SK-N-SH treated with all-trans-retinoic acid at 6 μM for 48 hours (cell line): ENCODE results near the gene CREBRF.
"Not testable (repeated sequence)": the region's sequence is repeated elsewhere in the genome, so short reads cannot be mapped to it uniquely, and the experiment has no call there.

Experiments used
- ATAC-seq: fragments of 200-7000 bp; cut with Tn5 transposase; 3 replicates; pipeline ENCODE4 v1.9.1; 2020; ENCODE audit warnings: mild to moderate bottlenecking, moderate library complexity
- ARNTL ChIP-seq: fragments of 450-650 bp; formaldehyde crosslinking; IDR thresholded peaks from 2 replicates; pipeline ENCODE4 v1.5.0; 2020; ENCODE audit warnings: low read depth, mild to moderate bottlenecking, moderate library complexity, borderline replicate concordance
- BACH2 ChIP-seq: fragments of 250-450 bp; sonication (Bioruptor Pico); IDR thresholded peaks from 2 replicates; pipeline ENCODE4 v1.9.0; 2021; ENCODE audit warnings: mild to moderate bottlenecking, borderline replicate concordance
- CREB5 ChIP-seq: fragments of 250-450 bp; sonication (Bioruptor Pico); IDR thresholded peaks from 2 replicates; pipeline ENCODE4 v1.5.1; 2020; ENCODE audit warnings: low read depth, mild to moderate bottlenecking, moderate library complexity
- CSDC2 ChIP-seq: fragments of 250-450 bp; sonication (Bioruptor Pico); IDR thresholded peaks from 2 replicates; pipeline ENCODE4 v1.5.0; 2020; ENCODE audit warnings: mild to moderate bottlenecking, moderate library complexity
- CSRNP3 ChIP-seq: fragments of 250-450 bp; sonication (Bioruptor Pico); IDR thresholded peaks from 2 replicates; pipeline ENCODE4 v1.5.1; 2021; ENCODE audit warnings: mild to moderate bottlenecking, moderate library complexity
- ESRRG ChIP-seq: fragments of 250-450 bp; sonication (Bioruptor Pico); IDR thresholded peaks from 2 replicates; pipeline ENCODE4 v1.6.1; 2021; ENCODE audit warnings: mild to moderate bottlenecking
- GLIS3 ChIP-seq: fragments of 250-450 bp; sonication (Bioruptor Pico); IDR thresholded peaks from 2 replicates; pipeline ENCODE4 v1.5.0; 2020; ENCODE audit warnings: mild to moderate bottlenecking, moderate library complexity
- OSR1 ChIP-seq: fragments of 250-450 bp; sonication (Bioruptor Pico); IDR thresholded peaks from 2 replicates; pipeline ENCODE4 v1.8.0; 2022; ENCODE audit warnings: moderate library complexity, mild to moderate bottlenecking, inconsistent platforms
- PATZ1 ChIP-seq: fragments of 250-450 bp; sonication (Bioruptor Pico); IDR thresholded peaks from 2 replicates; pipeline ENCODE4 v1.8.0; 2020; ENCODE audit warnings: mild to moderate bottlenecking, moderate library complexity, borderline replicate concordance
- POU6F1 ChIP-seq: fragments of 250-450 bp; sonication (Bioruptor Pico); IDR thresholded peaks from 2 replicates; pipeline ENCODE4 v1.8.0; 2021; ENCODE audit warnings: low read depth, mild to moderate bottlenecking, moderate library complexity, borderline replicate concordance
- PPARA ChIP-seq: fragments of 250-450 bp; sonication (Bioruptor Pico); IDR thresholded peaks from 2 replicates; pipeline ENCODE4 v1.5.0; 2020; ENCODE audit warnings: mild to moderate bottlenecking, borderline replicate concordance
- RARB ChIP-seq: fragments of 250-450 bp; sonication (Bioruptor Pico); IDR thresholded peaks from 2 replicates; pipeline ENCODE4 v1.8.0; 2021; ENCODE audit warnings: mild to moderate bottlenecking, moderate library complexity
- SNAI2 ChIP-seq: fragments of 250-450 bp; sonication (Bioruptor Pico); IDR thresholded peaks from 2 replicates; pipeline ENCODE4 v1.5.0; 2020; ENCODE audit warnings: mild to moderate bottlenecking, moderate library complexity
- TCF4 ChIP-seq: fragments of 250-450 bp; sonication (Bioruptor Pico); IDR thresholded peaks from 2 replicates; pipeline ENCODE4 v1.8.0; 2021; ENCODE audit warnings: mild to moderate bottlenecking, moderate library complexity, borderline replicate concordance
- TOX ChIP-seq: fragments of 250-450 bp; sonication (Bioruptor Pico); IDR thresholded peaks from 2 replicates; pipeline ENCODE4 v1.8.0; 2021; ENCODE audit warnings: mild to moderate bottlenecking, moderate library complexity, borderline replicate concordance
- TSHZ2 ChIP-seq: fragments of 250-450 bp; sonication (Bioruptor Pico); IDR thresholded peaks from 2 replicates; pipeline ENCODE4 v1.5.0; 2020; ENCODE audit warnings: mild to moderate bottlenecking, moderate library complexity
- ZC3H10 ChIP-seq: fragments of 250-450 bp; sonication (Bioruptor Pico); IDR thresholded peaks from 2 replicates; pipeline ENCODE4 v1.5.1; 2021; ENCODE audit warnings: mild to moderate bottlenecking, moderate library complexity
- ZFP30 ChIP-seq: fragments of 450-650 bp; formaldehyde crosslinking; IDR thresholded peaks from 2 replicates; pipeline ENCODE4 v1.5.0; 2022; ENCODE audit warnings: mild to moderate bottlenecking, moderate library complexity
- ZNF565 ChIP-seq: fragments of 450-650 bp; formaldehyde crosslinking; conservative IDR thresholded peaks from 2 replicates; pipeline ENCODE4 v1.5.0; 2020; ENCODE audit warnings: low read depth, mild to moderate bottlenecking, moderate library complexity

The CREBRF gene

GRCh38 chr5:173152547-173152946, 96.4 kb downstream of the CREBRF start:
- no peak for ATAC-seq
- TF ChIP-seq CSRNP3 (CRISPR knock-in tag) (no peak), PATZ1 (CRISPR knock-in tag) (no peak), ESRRG (CRISPR knock-in tag) (no peak)

GRCh38 chr5:173153842-173154241, 97.7 kb downstream of the CREBRF start:
- TF ChIP-seq SNAI2: no peak
- no peak for TF ChIP-seq GLIS3 (CRISPR knock-in tag)
- no peak for TF ChIP-seq TOX (CRISPR knock-in tag)
- no peak for ATAC-seq

- ATAC-seq: not testable (repeated sequence)
Measured at GRCh38 chr5:173154619-173155018, 98.5 kb downstream of the CREBRF start.

GRCh38 chr5:173155912-173156311, 99.8 kb downstream of the CREBRF start:
- TF ChIP-seq BACH2 (CRISPR knock-in tag) (no peak), OSR1 (CRISPR knock-in tag) (no peak), SNAI2 (no peak), PATZ1 (CRISPR knock-in tag) (no peak), TCF4 (CRISPR knock-in tag) (no peak), CREB5 (CRISPR knock-in tag) (no peak), ZC3H10 (CRISPR knock-in tag) (no peak), ZFP30 (no peak), TSHZ2 (CRISPR knock-in tag) (no peak), CSRNP3 (CRISPR knock-in tag) (no peak), CSDC2 (CRISPR knock-in tag) (no peak), POU6F1 (CRISPR knock-in tag) (no peak), TOX (CRISPR knock-in tag) (no peak), RARB (CRISPR knock-in tag) (no peak), GLIS3 (CRISPR knock-in tag) (no peak), ZNF565 (CRISPR knock-in tag) (no peak), PPARA (CRISPR knock-in tag) (no peak), ARNTL (no peak)
- ATAC-seq: no peak
